Ascending aorta (tissue), 2 donors: ENCODE measurements around the gene SETBP1. TPM values are rescaled to one million over a fixed set of nuclear protein-coding genes. Genes with fewer than 3 reads are reported as not detected.
A peak's percentile ranks its signal among the peaks of the same experiment; 100 is the strongest.

Experiments used
- DNase-seq, 2 donors: peaks; one replicate each; pipeline ENCODE4 v3.0.0-alpha.2; 2019; ENCODE audit warnings: low spot score in 2 of 2
- H3K27ac ChIP-seq, 2 donors: fragments of 200-600 bp; sonication (generic); one replicate each; pipeline ENCODE4 v1.5.1; 2016 to 2017; ENCODE audit warnings: mild to moderate bottlenecking in 1 of 2
- H3K27me3 ChIP-seq: fragments of 200-600 bp; sonication (generic); one replicate; pipeline ENCODE4 v1.5.1; 2017
- H3K36me3 ChIP-seq, 2 donors: fragments of 200-600 bp; sonication (generic); one replicate each; pipeline ENCODE4 v1.5.1; 2016
- H3K4me1 ChIP-seq, 2 donors: fragments of 200-600 bp; sonication (generic); one replicate each; pipeline ENCODE4 v1.5.1; 2016 to 2017; ENCODE audit warnings: mild to moderate bottlenecking in 1 of 2
- H3K4me3 ChIP-seq, 2 donors: fragments of 200-600 bp; sonication (generic); one replicate each; pipeline ENCODE4 v1.5.1; 2016 to 2017; ENCODE audit warnings: mild to moderate bottlenecking in 1 of 2
- H3K9me3 ChIP-seq, 2 donors: fragments of 200-600 bp; sonication (generic); one replicate each; pipeline ENCODE4 v1.5.1; 2016
- CTCF ChIP-seq, 3 experiments: fragments of 200-600 bp in 2 of 3; fragments of 450-650 bp in 1 of 3; sonication (generic) in 2 of 3; IDR thresholded peaks; one replicate each; pipeline ENCODE4 v1.5.1; 2016 to 2019; ENCODE audit warnings: antibody characterized with exemption in 3 of 3, mild to moderate bottlenecking in 1 of 3, moderate library complexity in 1 of 3
- intact Hi-C: fragments of 100-400 bp; cut with DNase I; formaldehyde crosslinking; loops from one replicate; pipeline ENCODE4 v1.15.1; 2023
- total RNA-seq: library from RNA; depleted of rRNA; stranded (reverse); fragments of >200 nt; gene quantifications from one replicate; pipeline ENCODE4 v1.1.0, GENCODE V29; 2016

Gene SETBP1
- total RNA-seq, 1 donor from 2014 or later: 23.5 TPM

GRCh38 chr18:44804033-44804432, 123.3 kb downstream of the SETBP1 start:
- intact Hi-C loops: loop anchor here (1.0 to 10.0 kb wide), 3 partner anchors 14 to 821 kb away; no protein-coding TSS in a partner anchor
- no peak for TF ChIP-seq CTCF (IDR thresholded peaks at IDR 0.05)
- peak overlapping the region; percentile 87 to 90 for H3K27ac ChIP-seq
- no peaks in the 10 kb centered on the region for H3K36me3 ChIP-seq
- no peak overlapping the region for H3K4me3 ChIP-seq
- no peaks in the 10 kb centered on the region for H3K9me3 ChIP-seq
- peaks cover 5 to 34% of the 10 kb centered on the region in 2 donors for H3K4me1 ChIP-seq
- DNase-seq: no peak
- H3K27me3 ChIP-seq: no peaks in the 10 kb centered on the region

GRCh38 chr18:44805176-44805575, 124.5 kb downstream of the SETBP1 start:
- peak overlapping the region; percentile 41 to 87 for H3K27ac ChIP-seq
- intact Hi-C loops: loop anchor here (10.0 kb wide), 1 partner anchor 820 kb away; no protein-coding TSS in a partner anchor
- no peak overlapping the region for H3K4me3 ChIP-seq
- H3K4me1 ChIP-seq: peaks cover 5 to 31% of the 10 kb centered on the region in 2 donors
- no peak for DNase-seq
- H3K36me3 ChIP-seq: no peaks in the 10 kb centered on the region
- H3K27me3 ChIP-seq: no peaks in the 10 kb centered on the region
- H3K9me3 ChIP-seq: no peaks in the 10 kb centered on the region
- no peak for TF ChIP-seq CTCF (IDR thresholded peaks at IDR 0.05)

GRCh38 chr18:44805643-44806042, 125.0 kb downstream of the SETBP1 start:
- Histone ChIP-seq H3K36me3 (no peaks in the 10 kb centered on the region), H3K4me3 (no peak overlapping the region), H3K27ac (peak overlapping the region in 1 of 2 donors; percentile 23), H3K27me3 (no peaks in the 10 kb centered on the region), H3K4me1 (peaks cover 5 to 31% of the 10 kb centered on the region in 2 donors), H3K9me3 (no peaks in the 10 kb centered on the region)
- TF ChIP-seq CTCF (IDR thresholded peaks at IDR 0.05): no peak
- no peak for DNase-seq
- intact Hi-C loops: loop anchor here (10.0 kb wide), 1 partner anchor 819 kb away; no protein-coding TSS in a partner anchor

- DNase-seq: no peak
- Histone ChIP-seq H3K27ac (no peak overlapping the region), H3K36me3 (no peaks in the 10 kb centered on the region), H3K4me3 (no peak overlapping the region), H3K27me3 (no peaks in the 10 kb centered on the region), H3K9me3 (no peaks in the 10 kb centered on the region), H3K4me1 (peaks cover 4 to 21% of the 10 kb centered on the region in 2 donors)
- intact Hi-C loops: loop anchor here (10.0 kb wide), 1 partner anchor 817 kb away; no protein-coding TSS in a partner anchor
- no peak for TF ChIP-seq CTCF (IDR thresholded peaks at IDR 0.05)
Measured at GRCh38 chr18:44807766-44808165, 127.1 kb downstream of the SETBP1 start.

GRCh38 chr18:44811572-44812125, 131.0 kb downstream of the SETBP1 start:
- H3K36me3 ChIP-seq: no peaks in the 10 kb centered on the region
- TF ChIP-seq CTCF (IDR thresholded peaks at IDR 0.05): no peak
- DNase-seq: no peak
- H3K27ac ChIP-seq: no peak overlapping the region
- peaks cover 0 to 5% of the 10 kb centered on the region in 2 donors for H3K4me1 ChIP-seq
- H3K9me3 ChIP-seq: no peaks in the 10 kb centered on the region
- intact Hi-C loops: no loop called here
- no peak overlapping the region for H3K4me3 ChIP-seq
- no peaks in the 10 kb centered on the region for H3K27me3 ChIP-seq
